Esophagus muscularis mucosa (tissue), 4 donors: ENCODE measurements around the gene SSR1.

ENCODE experiments used
- CTCF ChIP-seq, 3 experiments: fragments of 200-600 bp in 2 of 3; fragments of 450-650 bp in 1 of 3; sonication (generic) in 2 of 3; IDR thresholded peaks; one replicate each; pipeline ENCODE4 v1.5.1; 2017 to 2019; ENCODE audit warnings: antibody characterized with exemption in 3 of 3, mild to moderate bottlenecking in 2 of 3, moderate library complexity in 1 of 3
- EP300 ChIP-seq: sonication (generic); formaldehyde crosslinking; IDR thresholded peaks from one replicate; pipeline ENCODE4 v1.6.1; 2017; ENCODE audit warnings: antibody characterized with exemption
- POLR2A ChIP-seq: fragments of 450-650 bp; IDR thresholded peaks from one replicate; pipeline ENCODE4 v1.6.1; 2017; ENCODE audit warnings: antibody characterized with exemption, moderate library complexity, mild to moderate bottlenecking, low read depth
- POLR2AphosphoS5 ChIP-seq, 2 donors: sonication (generic); formaldehyde crosslinking; IDR thresholded peaks; one replicate each; pipeline ENCODE4 v1.6.1; 2017; ENCODE audit warnings: antibody characterized with exemption in 2 of 2

DNA sequence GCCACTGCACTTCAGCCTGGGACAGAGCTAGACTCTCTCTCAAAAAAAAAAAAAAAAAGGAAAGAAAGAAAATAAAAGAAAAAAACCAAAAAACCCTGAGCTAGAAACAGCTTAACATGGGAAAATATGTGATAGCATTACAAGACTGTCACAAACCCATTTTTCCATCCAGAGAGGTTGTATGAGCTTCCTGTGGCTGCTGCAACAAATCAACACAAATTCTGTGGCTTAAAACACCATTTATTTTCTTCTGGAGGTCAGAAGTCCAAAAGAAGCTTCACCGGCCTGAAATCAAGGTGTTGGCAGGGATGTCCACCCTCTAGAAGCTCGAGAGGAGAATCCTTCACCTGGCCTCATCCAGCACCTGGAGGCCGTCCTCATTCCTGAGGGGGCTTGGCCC, 21.7 kb upstream of the SSR1 start:
- TF ChIP-seq POLR2A (no peak), CTCF (IDR thresholded peaks at IDR 0.05) (no peak), EP300 (no peak), POLR2AphosphoS5 (IDR thresholded peaks at IDR 0.05) (no peak)
